Measurements from ENCODE around the gene LRRTM4. TPM values are rescaled to one million over a fixed set of nuclear protein-coding genes. Genes with fewer than 3 reads are reported as not detected.
A peak's percentile ranks its signal among the peaks of the same experiment; 100 is the strongest.

Gene LRRTM4
- under 1 TPM in 2 of 4 donors, not detected in 2; 0.27 to 0.32 TPM for total RNA-seq

DNA sequence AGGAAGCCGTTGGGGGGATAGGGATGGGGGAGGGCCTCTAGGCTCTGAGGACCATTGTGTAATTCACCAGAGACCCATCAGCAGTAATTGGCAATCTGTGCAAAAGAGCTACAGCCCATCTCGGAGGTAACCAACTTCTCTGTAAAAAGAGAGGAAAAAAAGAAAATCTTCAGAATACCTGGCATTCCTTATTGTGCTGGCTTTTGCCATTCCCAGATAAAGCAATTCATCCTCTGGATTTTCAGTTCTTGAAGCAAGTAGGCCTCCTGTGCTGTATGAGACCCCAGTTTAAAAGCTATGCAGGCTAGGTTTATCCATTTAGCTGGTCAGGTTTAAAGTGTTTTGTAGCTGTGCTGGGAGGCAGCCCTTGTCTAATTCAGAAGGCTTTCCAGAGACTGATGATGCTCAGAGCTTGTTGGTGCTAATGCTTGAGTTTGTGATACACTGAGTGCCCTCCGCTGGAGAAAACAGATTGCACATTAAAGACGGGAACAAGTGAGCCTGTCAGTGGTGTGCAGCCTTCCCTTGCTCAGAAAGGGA, at the start of gene LRRTM4:
Gene LRRTM4 (minus strand): TSS at position 446 of the 540 bp plus-strand sequence.
- TF ChIP-seq, protein P1, sequence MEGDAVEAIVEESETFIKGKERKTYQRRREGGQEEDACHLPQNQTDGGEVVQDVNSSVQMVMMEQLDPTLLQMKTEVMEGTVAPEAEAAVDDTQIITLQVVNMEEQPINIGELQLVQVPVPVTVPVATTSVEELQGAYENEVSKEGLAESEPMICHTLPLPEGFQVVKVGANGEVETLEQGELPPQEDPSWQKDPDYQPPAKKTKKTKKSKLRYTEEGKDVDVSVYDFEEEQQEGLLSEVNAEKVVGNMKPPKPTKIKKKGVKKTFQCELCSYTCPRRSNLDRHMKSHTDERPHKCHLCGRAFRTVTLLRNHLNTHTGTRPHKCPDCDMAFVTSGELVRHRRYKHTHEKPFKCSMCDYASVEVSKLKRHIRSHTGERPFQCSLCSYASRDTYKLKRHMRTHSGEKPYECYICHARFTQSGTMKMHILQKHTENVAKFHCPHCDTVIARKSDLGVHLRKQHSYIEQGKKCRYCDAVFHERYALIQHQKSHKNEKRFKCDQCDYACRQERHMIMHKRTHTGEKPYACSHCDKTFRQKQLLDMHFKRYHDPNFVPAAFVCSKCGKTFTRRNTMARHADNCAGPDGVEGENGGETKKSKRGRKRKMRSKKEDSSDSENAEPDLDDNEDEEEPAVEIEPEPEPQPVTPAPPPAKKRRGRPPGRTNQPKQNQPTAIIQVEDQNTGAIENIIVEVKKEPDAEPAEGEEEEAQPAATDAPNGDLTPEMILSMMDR (IDR thresholded peaks at IDR 0.05), result no peak
- TF ChIP-seq EP300 (IDR thresholded peaks at IDR 0.05; ENCODE audit: low read depth) (no peak), POLR2AphosphoS5 (IDR thresholded peaks at IDR 0.05) (no peak), POLR2A (IDR thresholded peaks at IDR 0.05) (no peak)
- 25% methylated on average over 4 of the region's 4 CpGs; no CpG with 5 or more reads in 1 of the 2 donors for WGBS, 2 donors (ENCODE audit: low coverage in 1 of 2)
- DNase-seq, result no peak

DNA sequence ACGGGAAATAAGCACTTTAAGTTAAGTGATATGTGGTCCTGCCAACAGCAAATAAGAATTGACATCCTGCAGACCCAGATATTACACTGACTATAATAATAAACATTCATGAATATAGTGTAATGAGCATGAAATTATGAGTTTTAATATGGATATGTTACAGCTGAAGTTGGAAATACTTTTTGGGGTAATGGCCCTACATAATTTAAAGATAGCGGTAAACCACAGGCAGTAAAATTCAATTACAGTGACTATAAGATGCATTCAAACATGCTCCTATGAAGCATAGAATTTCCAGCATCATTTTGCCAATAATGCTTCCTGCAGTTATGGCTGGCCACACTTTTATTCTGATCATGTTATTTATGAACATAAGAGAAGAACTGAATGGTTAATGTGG, 49.4 kb upstream of the LRRTM4 start:
- Histone ChIP-seq H3K9me3 (no peaks in the 10 kb centered on the region), H3K27ac (no peak overlapping the region), H3K4me3 (no peak overlapping the region), H3K36me3 (no peaks in the 10 kb centered on the region), H3K4me1 (peaks cover 0 to 16% (median 5%) of the 10 kb centered on the region in 4 donors), H3K27me3 (no peaks in the 10 kb centered on the region)
- 42% methylated on average over 2 of the region's 2 CpGs for WGBS, 2 donors (ENCODE audit: low coverage in 1 of 2)
- intact Hi-C loops (cut with DNase I; ENCODE audit: low total_unique reads), result no loop called here
- DNase-seq, result no peak
- in situ Hi-C loops (cut with MboI; ENCODE audit: low pct_ligation_motif_present in 1 of 4, low pct_unique_long_range_greater_than_20kb in 1 of 4, low sequenced_read_pairs in 3 of 4), result no loop called here
- TF ChIP-seq EP300 (IDR thresholded peaks at IDR 0.05; ENCODE audit: low read depth) (no peak), POLR2A (IDR thresholded peaks at IDR 0.05) (no peak), POLR2AphosphoS5 (IDR thresholded peaks at IDR 0.05) (no peak)
- TF ChIP-seq, protein P1 (IDR thresholded peaks at IDR 0.05), result no peak

More for the DNA sequence above, at the start of gene LRRTM4:
- in situ Hi-C loops (cut with MboI; ENCODE audit: low pct_ligation_motif_present in 1 of 4, low pct_unique_long_range_greater_than_20kb in 1 of 4, low sequenced_read_pairs in 3 of 4) (no loop called here), intact Hi-C loops (cut with DNase I; ENCODE audit: low total_unique reads) (no loop called here)
- H3K4me1 ChIP-seq, result no peaks in the 10 kb centered on the region
- H3K36me3 ChIP-seq, result no peaks in the 10 kb centered on the region
- H3K27ac ChIP-seq, result no peak within 1 kb of the TSS
- H3K4me3 ChIP-seq, result no peak within 1 kb of the TSS
- H3K27me3 ChIP-seq, result peaks cover 19% of the 10 kb centered on the region
- H3K9me3 ChIP-seq, result no peaks in the 10 kb centered on the region

DNA sequence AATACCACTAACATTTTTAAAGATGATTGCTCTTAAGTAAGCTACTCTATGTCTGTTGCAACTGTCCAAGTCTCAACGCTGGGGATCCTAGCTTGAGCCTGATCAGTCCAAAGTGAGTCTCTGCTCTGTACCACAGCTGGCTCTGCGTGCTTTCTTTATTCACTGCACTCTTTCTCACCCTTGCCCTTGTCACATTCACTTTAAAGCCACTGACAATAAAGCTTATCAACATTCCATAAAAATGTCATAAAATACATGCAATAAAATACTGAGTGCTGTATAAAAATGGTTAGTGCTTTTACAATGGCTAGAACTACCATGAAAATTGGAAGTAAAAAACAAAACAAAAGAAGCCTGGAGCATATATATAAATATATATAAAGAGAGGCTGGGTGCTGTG, 45.5 kb upstream of the LRRTM4 start:
- peak overlapping the region in 3 of 4 donors; percentile 11 to 45 (median 43) for H3K27ac ChIP-seq
- in situ Hi-C loops (cut with MboI; ENCODE audit: low pct_ligation_motif_present in 1 of 4, low pct_unique_long_range_greater_than_20kb in 1 of 4, low sequenced_read_pairs in 3 of 4), result no loop called here
- peaks cover 0 to 27% (median 11%) of the 10 kb centered on the region in 4 donors for H3K4me1 ChIP-seq
- no peaks in the 10 kb centered on the region for H3K36me3 ChIP-seq
- intact Hi-C loops (cut with DNase I; ENCODE audit: low total_unique reads), result no loop called here
- H3K4me3 ChIP-seq, result no peak overlapping the region
- WGBS, 2 donors (ENCODE audit: low coverage in 1 of 2), result 24% methylated on average over 2 of the region's 2 CpGs; no CpG with 5 or more reads in 1 of the 2 donors
- peak; percentile 46 for DNase-seq
- no peaks in the 10 kb centered on the region for H3K9me3 ChIP-seq
- TF ChIP-seq, protein P1 (IDR thresholded peaks at IDR 0.05), result no peak
- TF ChIP-seq POLR2AphosphoS5 (IDR thresholded peaks at IDR 0.05) (peak in 2 of 3 donors; percentile 38 to 65), EP300 (IDR thresholded peaks at IDR 0.05; ENCODE audit: low read depth) (no peak)
- no peaks in the 10 kb centered on the region for H3K27me3 ChIP-seq

DNA sequence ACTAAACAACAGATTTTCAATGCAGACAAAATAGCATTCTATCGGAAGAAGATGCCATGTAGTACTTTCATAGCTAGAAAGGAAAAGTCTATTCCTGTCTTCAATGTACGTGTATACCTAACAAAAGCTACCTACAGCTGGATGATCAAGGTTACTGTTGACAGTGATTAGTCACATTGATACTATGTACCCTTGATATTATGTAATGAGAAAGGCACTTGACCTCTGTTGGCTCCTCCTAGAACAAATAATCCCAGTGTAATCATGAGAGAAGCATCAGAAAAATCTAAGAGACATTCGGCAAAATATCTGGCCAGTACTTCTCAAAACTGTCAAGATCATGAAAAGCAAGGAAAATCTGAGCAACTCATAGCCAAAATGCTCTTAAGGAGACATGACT, 44.4 kb upstream of the LRRTM4 start:
- no peak for TF ChIP-seq EP300 (IDR thresholded peaks at IDR 0.05; ENCODE audit: low read depth)
- TF ChIP-seq POLR2AphosphoS5 (IDR thresholded peaks at IDR 0.05), result peak in 2 of 3 donors; percentile 15 to 48
- in situ Hi-C loops (cut with MboI; ENCODE audit: low pct_ligation_motif_present in 1 of 4, low pct_unique_long_range_greater_than_20kb in 1 of 4, low sequenced_read_pairs in 3 of 4), result no loop called here

More for the DNA sequence above, 44.4 kb upstream of the LRRTM4 start:
- Histone ChIP-seq H3K4me3 (no peak overlapping the region), H3K27ac (no peak overlapping the region), H3K4me1 (peaks cover 0 to 27% (median 11%) of the 10 kb centered on the region in 4 donors), H3K27me3 (no peaks in the 10 kb centered on the region), H3K36me3 (no peaks in the 10 kb centered on the region), H3K9me3 (no peaks in the 10 kb centered on the region)
- no peak for DNase-seq
- WGBS, 2 donors (ENCODE audit: low coverage in 1 of 2), result 59% methylated on average over 3 of the region's 3 CpGs
- intact Hi-C loops (cut with DNase I; ENCODE audit: low total_unique reads), result no loop called here

All from transverse colon (tissue), 4 donors.